Right forelimb (tissue), 1 donor: ENCODE measurements around the gene GGA2.
A peak's percentile ranks its signal among the peaks of the same experiment; 100 is the strongest.

ENCODE experiments used
- DNase-seq: peaks from one replicate; pipeline ENCODE4 v3.0.0-alpha.2; 2018

GGA2 gene

GRCh38 chr16:23501291-23501690 is 9.0 kb downstream of the GGA2 start:
- no peak for DNase-seq

- DNase-seq, result no peak
Observed at GRCh38 chr16:23500862-23501225, 9.4 kb downstream of the GGA2 start.

GRCh38 chr16:23500212-23500861 is 10.0 kb downstream of the GGA2 start:
- no peak for DNase-seq

- DNase-seq, result no peak
Observed at GRCh38 chr16:23499801-23500200, 10.5 kb downstream of the GGA2 start.

GRCh38 chr16:23498863-23499262 is 11.4 kb downstream of the GGA2 start:
- no peak for DNase-seq

GRCh38 chr16:23497543-23497868 is 12.8 kb downstream of the GGA2 start:
- DNase-seq, result no peak

- no peak for DNase-seq
Observed at GRCh38 chr16:23496821-23497542, 13.3 kb downstream of the GGA2 start.

GRCh38 chr16:23495671-23496070 is 14.6 kb downstream of the GGA2 start:
- no peak for DNase-seq

- DNase-seq, result no peak
Observed at GRCh38 chr16:23494188-23494587, 16.1 kb downstream of the GGA2 start.

GRCh38 chr16:23491490-23492391 is 18.6 kb downstream of the GGA2 start:
- no peak for DNase-seq

GRCh38 chr16:23486480-23486879 is 23.8 kb downstream of the GGA2 start:
- peak; percentile 7 for DNase-seq

- DNase-seq, result peak; percentile 13
Observed at GRCh38 chr16:23485841-23486240, 24.5 kb downstream of the GGA2 start.

- DNase-seq, result no peak
Observed at GRCh38 chr16:23485257-23485614, 25.1 kb downstream of the GGA2 start.

- DNase-seq, result no peak
Observed at GRCh38 chr16:23484510-23485256, 25.6 kb downstream of the GGA2 start.

- DNase-seq, result peak; percentile 10
Observed at GRCh38 chr16:23483492-23483891, 26.8 kb downstream of the GGA2 start.

GRCh38 chr16:23482778-23483177 is 27.5 kb downstream of the GGA2 start:
- DNase-seq, result peak; percentile 24

- no peak for DNase-seq
Observed at GRCh38 chr16:23480257-23480656, 30.0 kb downstream of the GGA2 start.

GRCh38 chr16:23479138-23479537 is 31.2 kb downstream of the GGA2 start:
- DNase-seq, result no peak

- DNase-seq, result no peak
Observed at GRCh38 chr16:23478566-23478965, 31.7 kb downstream of the GGA2 start.

GRCh38 chr16:23476289-23476688 is 34.0 kb downstream of the GGA2 start:
- DNase-seq, result no peak

GRCh38 chr16:23469814-23470213 is 40.5 kb downstream of the GGA2 start:
- DNase-seq, result no peak

GRCh38 chr16:23466162-23466885 is 44.0 kb downstream of the GGA2 start:
- no peak for DNase-seq
